HL-60/S4 (cell line): ENCODE data around the gene PTPRN2.

Source experiments
- in situ Hi-C: fragments of 300-500 bp; cut with MboI; formaldehyde crosslinking; loops from 2 replicates; pipeline ENCODE4 v1.14.3; 2022; ENCODE audit warnings: low sequenced_read_pairs

PTPRN2 gene

DNA sequence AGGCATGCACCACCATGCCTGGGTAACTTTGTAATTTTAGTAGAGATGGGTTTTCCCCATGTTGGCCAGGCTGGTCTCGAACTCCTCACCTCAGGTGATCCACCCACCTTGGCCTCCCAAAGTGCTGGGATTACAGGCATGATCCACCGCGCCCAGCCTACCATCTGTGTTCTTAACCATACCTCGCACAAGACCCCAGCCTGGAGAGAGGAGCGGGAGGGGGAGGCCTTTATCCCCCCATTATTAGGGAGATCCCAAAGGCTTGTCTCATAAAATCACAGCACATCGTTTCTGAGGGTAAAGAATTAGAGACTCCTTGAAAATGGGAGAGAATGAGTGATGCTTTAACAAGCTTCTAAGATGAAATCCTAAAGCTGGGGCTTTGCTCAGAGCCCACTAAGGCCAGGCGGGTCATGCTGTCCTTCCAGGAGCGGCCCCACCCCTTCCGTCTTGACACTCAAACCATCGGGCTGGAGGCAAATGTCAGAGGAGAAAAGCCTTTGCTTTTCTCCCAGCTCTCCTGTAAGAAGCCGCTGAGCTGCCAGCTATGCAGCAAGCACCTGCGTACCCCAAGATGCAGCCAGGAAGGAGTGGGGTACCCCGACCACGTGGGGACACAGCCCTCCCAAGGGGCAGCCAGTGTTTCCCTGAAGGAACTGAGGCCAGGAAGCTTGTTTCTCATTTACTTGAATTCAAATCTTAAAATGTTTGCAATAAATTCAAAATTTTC, 339.7 kb downstream of the PTPRN2 start:
- in situ Hi-C loops = no loop called here

GRCh38 chr7:158246960-158247673, 340.5 kb downstream of the PTPRN2 start:
- in situ Hi-C loops = no loop called here

DNA sequence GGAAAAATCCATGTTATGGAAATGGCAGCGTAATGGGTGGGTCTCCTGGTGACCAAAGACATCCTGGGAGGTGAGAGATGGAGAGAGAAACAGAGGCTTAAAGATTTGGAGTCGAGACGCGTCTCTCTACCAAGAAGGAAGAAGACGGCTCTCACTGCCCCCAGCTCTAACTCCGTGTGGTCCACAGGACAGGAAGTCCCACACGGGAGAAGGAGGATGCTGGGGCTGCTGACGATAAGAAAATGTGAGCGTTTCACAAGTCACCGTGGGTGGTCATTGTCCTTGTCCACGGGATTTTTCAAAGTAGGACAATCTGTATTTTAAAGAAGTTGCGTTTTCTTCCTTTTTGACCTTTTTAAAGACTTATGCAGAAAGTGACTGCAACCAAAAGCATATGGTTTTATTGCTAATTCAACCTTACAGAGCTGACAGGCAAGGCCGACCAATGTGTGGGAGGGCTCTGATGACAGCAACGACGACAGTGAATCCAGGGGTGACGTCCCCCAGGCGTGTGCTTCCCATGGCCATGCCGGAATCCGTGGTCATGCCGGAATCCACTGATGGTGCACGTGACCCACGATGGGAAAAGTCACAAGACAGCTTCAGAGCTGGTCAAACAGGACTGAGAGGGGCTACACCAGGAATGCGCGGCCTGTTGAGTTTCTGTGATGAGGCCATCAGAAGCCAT, 341.2 kb downstream of the PTPRN2 start:
- in situ Hi-C loops = no loop called here

- in situ Hi-C loops = no loop called here
Measured at GRCh38 chr7:158245724-158246041, 341.9 kb downstream of the PTPRN2 start.

GRCh38 chr7:158244873-158245723, 342.5 kb downstream of the PTPRN2 start:
- in situ Hi-C loops = no loop called here

GRCh38 chr7:158244430-158244829, 343.2 kb downstream of the PTPRN2 start:
- in situ Hi-C loops = no loop called here

DNA sequence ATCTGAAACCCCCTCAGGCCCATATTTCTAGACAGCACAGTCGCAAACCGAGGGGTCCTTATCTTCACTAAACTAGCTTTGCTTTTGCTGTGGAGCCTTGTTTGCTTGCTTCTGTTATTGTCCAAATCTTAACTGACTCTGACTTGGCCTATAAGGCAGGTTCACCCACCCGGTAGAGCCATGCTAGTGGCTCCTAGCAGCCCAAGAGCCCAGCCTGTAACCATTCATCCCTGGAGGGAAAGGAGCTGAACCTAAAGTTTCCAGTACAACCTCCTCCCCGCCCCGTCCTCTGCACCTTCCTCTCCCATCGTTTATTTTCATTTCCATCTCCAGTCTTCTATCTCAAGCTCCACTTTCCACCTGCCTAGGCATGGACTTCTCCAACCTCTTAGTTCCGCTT, 345.7 kb downstream of the PTPRN2 start:
- in situ Hi-C loops = no loop called here

DNA sequence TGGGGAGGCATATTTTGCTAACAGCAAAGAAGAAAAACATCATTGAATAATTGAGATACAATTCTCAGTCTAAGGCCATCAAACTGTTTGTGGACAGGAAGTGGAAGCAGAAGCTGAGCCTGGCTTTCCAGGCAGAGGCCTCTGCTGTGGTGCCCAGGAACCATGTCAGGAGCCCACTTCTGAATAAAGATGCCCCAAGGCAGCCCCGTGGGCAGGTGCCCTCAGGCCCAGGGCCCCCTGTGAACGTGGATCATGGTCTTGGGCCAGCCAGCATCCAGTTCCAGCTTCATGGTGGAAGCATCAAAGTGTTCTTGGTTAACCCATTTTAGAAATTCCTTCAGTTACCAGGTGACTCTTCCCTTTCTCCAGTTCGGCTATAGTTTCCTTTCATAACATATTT, 346.8 kb downstream of the PTPRN2 start:
- in situ Hi-C loops = no loop called here

DNA sequence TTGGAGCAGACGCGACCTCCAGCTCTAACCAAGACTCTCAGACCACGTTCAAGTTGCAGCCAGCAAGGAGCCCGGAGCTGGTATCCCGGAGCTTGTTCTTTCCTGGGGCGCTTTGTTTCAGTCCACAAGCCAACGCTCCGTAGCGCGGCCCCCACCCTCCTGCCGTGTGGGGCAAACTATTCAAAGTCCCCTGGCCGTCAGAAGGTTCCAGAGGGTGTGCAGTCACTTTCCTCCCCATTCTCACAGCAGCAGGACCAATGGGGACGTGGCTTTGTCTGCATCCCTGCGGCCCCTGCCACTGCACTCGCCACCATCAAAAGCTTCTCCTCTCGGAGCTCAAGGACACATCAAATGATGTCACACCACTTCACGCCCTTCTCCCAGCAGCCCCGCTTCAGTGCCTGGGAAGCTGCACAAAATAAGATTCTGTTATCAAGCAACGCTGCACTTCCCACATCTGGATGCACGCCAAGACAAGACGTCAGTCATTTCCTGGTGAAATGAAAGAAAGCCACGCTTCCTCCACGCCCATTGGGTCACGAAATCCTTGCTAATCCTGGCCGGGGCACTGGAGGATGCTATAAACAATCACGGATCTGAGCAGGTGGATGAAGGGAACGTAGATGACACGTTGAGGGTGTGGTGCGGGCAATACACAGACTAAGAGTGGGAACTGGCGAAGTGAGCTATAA, 348.2 kb downstream of the PTPRN2 start:
- in situ Hi-C loops = no loop called here

- in situ Hi-C loops = no loop called here
Measured at GRCh38 chr7:158238616-158239289, 348.9 kb downstream of the PTPRN2 start.

DNA sequence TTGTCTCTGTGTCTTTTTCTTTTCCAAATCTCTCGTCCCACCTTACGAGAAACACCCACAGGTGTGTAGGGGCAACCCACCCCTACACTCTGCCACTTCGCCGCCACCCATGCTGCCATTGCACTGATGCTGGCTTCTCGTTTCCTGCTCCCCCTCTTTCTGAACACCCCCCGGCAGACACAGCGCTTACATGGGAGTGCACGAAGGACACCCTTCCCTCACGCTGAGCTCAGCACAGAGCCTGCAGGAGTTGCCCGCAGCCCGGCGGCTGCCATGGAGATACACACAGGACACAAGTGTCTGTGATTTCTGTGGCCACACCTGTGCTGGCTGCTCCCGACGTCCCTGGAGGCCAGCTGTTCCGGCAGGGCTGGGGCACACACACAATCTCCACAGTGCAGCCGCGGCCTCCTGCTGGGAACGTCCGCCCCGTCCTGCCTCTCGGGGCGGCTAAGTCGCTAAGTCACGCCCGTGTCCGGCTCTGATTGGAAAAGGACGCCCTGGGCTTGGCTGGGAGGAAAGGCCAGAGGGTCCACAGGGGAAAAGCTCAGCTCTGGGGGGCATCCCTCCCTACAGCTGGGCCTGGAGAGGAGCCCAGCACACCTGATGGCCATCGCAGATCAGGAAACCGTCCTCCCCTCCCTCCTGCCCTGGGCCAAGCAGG, 349.8 kb downstream of the PTPRN2 start:
- in situ Hi-C loops = no loop called here

DNA sequence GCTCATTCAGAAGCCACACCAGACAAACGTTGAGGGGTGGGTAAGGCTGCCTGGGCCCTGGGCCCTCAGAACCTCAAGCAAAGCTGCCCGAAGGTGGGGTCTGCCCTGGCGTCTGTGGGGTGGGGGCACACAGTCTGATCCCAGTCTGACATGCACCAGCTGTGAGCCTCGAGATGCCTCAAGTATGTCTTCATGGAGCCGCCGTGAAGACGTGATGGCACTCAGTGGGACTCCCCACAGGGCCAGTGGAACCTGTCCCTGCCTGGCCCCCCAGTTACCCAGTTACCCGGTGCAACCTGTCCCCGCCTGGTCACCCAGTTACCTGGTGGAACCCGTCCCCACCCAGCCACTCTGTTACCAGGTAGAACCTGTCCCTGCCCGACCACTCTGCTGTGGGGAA, 351.2 kb downstream of the PTPRN2 start:
- in situ Hi-C loops = no loop called here

- in situ Hi-C loops = no loop called here
Measured at GRCh38 chr7:158235862-158236261, 351.8 kb downstream of the PTPRN2 start.

DNA sequence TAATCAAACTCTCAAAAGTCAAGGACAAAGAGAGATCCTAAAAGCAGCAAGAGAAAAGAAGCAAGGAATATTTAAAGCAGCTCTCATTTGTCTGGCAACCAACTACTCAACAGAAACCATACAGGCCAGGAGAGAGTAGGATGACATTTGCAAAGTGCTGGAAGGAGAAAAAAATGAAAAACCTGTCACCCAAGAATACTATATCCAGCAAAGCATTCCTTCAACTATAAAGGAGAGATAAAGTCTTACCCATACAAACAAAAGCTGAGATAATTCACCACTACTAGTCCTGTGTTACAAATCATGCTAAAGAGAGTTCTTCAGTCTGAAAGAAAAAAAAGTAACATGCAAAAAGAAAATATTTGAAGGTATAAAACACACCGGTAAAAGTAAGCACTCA, 357.7 kb downstream of the PTPRN2 start:
- in situ Hi-C loops = no loop called here

DNA sequence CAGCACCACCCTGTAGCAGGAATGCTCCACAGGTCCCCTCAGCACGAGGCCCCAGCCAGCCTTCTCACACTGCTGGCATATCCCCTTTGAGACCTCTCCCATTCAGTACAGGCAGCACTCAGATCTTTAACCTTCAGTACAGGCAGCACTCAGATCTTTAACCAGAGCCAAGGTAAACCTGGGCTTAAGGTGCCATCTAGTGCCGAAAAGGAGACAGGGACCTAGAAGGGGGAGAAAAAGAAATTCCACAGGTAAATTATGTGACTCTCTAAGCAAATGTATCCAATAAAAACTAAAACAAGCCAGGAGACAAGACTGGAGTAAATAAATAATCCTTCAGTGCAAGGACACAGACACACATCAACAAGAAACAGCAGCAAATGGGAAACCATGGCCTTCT, 358.6 kb downstream of the PTPRN2 start:
- in situ Hi-C loops = no loop called here

DNA sequence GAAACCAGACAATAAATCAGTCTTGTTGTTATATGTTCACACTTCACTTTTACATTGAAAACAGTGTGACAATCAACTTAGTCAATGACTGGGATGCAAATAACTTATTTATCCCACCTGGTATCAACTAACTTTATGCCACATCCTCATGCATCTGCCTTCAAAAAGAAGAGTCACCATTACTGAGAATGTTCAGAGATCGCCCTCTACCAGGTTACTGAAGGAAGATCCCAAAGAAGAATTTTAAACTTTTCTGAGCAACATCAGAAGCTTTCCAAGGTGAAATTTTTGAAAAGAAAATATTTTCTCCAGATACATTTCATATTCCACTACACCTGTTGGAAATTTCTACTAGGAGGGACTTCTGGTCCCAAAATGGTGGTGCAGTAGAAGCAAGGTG, 359.5 kb downstream of the PTPRN2 start:
- in situ Hi-C loops = no loop called here

GRCh38 chr7:158227258-158227984, 360.2 kb downstream of the PTPRN2 start:
- in situ Hi-C loops = no loop called here

DNA sequence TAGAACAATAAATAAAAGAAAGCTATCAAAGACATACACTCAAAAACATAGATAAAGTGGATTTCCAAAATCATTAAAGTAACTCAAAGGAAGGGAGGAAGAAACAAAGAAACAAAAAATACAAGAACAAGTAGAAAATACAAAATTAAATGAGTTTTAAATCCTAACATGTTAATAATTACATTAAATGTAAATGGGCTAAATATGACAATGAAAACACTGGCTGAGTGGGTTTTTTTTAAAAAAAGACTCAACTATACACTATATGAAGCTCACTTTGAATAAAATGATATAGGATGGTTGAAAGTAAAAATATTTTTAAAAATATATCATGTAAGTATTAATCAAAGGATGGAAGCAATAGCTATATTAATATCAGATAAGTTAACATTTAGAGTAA, 371.4 kb downstream of the PTPRN2 start:
- in situ Hi-C loops = no loop called here

DNA sequence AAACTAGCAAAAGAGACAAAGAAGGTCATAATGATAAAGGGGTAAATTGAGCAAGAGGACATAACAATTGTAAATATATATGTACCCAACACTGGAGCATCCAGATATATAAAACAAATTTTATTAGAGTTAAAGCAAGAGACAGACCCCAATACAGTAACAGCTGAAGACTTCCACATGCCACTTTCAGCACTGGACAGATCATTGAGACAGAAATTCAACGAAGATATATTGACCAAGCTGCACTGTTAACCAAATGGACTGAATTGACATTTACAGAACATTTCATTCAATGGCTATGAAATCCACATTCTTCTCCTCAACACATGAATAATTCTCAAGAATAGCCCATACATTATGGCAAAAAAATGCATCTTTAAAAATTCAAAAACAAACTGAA, 378.2 kb downstream of the PTPRN2 start:
- in situ Hi-C loops = no loop called here
